ENCODE data around the gene PLK2. TPM values are rescaled to one million over a fixed set of nuclear protein-coding genes. Genes with fewer than 3 reads are reported as not detected.
A peak's percentile ranks its signal among the peaks of the same experiment; 100 is the strongest.

PLK2 gene
- total and polyA plus RNA-seq, 9 donors = 14.7 to 310 (median 41.1) TPM

- H3K27me3 ChIP-seq = no peaks in the 10 kb centered on the region
- no peak for DNase-seq
- no peaks in the 10 kb centered on the region for H3K36me3 ChIP-seq
- H3K27ac ChIP-seq = no peak overlapping the region
- no peak overlapping the region for H3K4me3 ChIP-seq
- TF ChIP-seq, protein P1, sequence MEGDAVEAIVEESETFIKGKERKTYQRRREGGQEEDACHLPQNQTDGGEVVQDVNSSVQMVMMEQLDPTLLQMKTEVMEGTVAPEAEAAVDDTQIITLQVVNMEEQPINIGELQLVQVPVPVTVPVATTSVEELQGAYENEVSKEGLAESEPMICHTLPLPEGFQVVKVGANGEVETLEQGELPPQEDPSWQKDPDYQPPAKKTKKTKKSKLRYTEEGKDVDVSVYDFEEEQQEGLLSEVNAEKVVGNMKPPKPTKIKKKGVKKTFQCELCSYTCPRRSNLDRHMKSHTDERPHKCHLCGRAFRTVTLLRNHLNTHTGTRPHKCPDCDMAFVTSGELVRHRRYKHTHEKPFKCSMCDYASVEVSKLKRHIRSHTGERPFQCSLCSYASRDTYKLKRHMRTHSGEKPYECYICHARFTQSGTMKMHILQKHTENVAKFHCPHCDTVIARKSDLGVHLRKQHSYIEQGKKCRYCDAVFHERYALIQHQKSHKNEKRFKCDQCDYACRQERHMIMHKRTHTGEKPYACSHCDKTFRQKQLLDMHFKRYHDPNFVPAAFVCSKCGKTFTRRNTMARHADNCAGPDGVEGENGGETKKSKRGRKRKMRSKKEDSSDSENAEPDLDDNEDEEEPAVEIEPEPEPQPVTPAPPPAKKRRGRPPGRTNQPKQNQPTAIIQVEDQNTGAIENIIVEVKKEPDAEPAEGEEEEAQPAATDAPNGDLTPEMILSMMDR (IDR thresholded peaks at IDR 0.05) = no peak
- no peak for TF ChIP-seq POLR2A (IDR thresholded peaks at IDR 0.05)
- no peak for TF ChIP-seq EP300 (IDR thresholded peaks at IDR 0.05)
- H3K4me1 ChIP-seq (ENCODE audit: insufficient read depth) = no peaks in the 10 kb centered on the region
- H3K9me3 ChIP-seq = no peaks in the 10 kb centered on the region
- 92 to 100% (median 96%) methylated on average over 1 of the region's 1 CpG for WGBS, 3 donors
- intact Hi-C loops (cut with DNase I) = no loop called here
Measured at GRCh38 chr5:58482536-58482935, 22.6 kb upstream of the PLK2 start.

- no peak for DNase-seq
- no peaks in the 10 kb centered on the region for H3K4me1 ChIP-seq (ENCODE audit: insufficient read depth)
- no peaks in the 10 kb centered on the region for H3K9me3 ChIP-seq
- TF ChIP-seq POLR2A (IDR thresholded peaks at IDR 0.05) = no peak
- no peak for TF ChIP-seq EP300 (IDR thresholded peaks at IDR 0.05)
- TF ChIP-seq, protein P1 (IDR thresholded peaks at IDR 0.05) = no peak
- H3K27ac ChIP-seq = no peak overlapping the region
- no peaks in the 10 kb centered on the region for H3K27me3 ChIP-seq
- H3K4me3 ChIP-seq = no peak overlapping the region
- WGBS, 3 donors = 81 to 82% (median 81%) methylated on average over 6 of the region's 6 CpGs
- intact Hi-C loops (cut with DNase I) = no loop called here
- no peaks in the 10 kb centered on the region for H3K36me3 ChIP-seq
Measured at GRCh38 chr5:58481828-58482227, 21.9 kb upstream of the PLK2 start.

DNA sequence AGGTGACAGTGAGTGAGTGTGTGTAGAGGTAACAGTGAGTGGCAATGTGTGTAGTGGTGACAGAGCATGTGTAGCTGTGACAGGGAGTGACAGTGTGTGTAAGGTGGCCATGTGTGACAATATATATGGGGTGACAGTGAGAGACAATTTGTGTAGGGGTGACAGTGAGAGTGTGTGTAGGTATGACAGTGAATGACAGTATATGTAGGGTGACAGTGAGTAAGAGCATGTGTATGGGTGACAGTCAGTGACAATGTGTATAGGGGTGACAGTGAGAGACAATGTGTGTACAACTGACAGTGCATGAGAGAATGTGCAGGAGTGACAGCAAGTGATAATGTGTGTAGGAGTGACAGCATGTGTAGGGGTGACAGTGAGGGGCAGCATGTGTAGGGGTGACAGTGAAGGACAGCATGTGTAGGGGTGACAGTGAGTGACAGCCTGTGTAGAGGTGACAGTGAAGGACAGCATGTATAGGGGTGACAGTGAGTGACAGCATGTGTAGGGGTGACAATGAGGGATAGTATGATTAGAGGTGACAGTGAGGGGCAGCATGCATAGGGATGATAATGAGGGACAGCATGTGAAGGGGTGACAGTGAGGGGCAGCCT is 21.3 kb upstream of the PLK2 start:
- intact Hi-C loops (cut with DNase I) = no loop called here
- no peaks in the 10 kb centered on the region for H3K9me3 ChIP-seq
- H3K27me3 ChIP-seq = no peaks in the 10 kb centered on the region
- no peak for DNase-seq
- no peak overlapping the region for H3K4me3 ChIP-seq
- no peak for TF ChIP-seq EP300 (IDR thresholded peaks at IDR 0.05)
- TF ChIP-seq, protein P1 (IDR thresholded peaks at IDR 0.05) = no peak
- no peak for TF ChIP-seq POLR2A (IDR thresholded peaks at IDR 0.05)
- H3K36me3 ChIP-seq = no peaks in the 10 kb centered on the region
- no peak overlapping the region for H3K27ac ChIP-seq
- no peaks in the 10 kb centered on the region for H3K4me1 ChIP-seq (ENCODE audit: insufficient read depth)

GRCh38 chr5:58477760-58478376 is 18.0 kb upstream of the PLK2 start:
- 0 to 5% (median 3%) methylated on average over 1 of the region's 1 CpG for WGBS, 3 donors
- TF ChIP-seq EP300 (IDR thresholded peaks at IDR 0.05) = no peak
- TF ChIP-seq, protein P1 (IDR thresholded peaks at IDR 0.05) = peak in 1 of 3 donors; percentile 21
- TF ChIP-seq POLR2A (IDR thresholded peaks at IDR 0.05) = no peak
- intact Hi-C loops (cut with DNase I) = no loop called here

More at GRCh38 chr5:58477760-58478376, 18.0 kb upstream of the PLK2 start:
- Histone ChIP-seq H3K27ac (no peak overlapping the region), H3K9me3 (no peaks in the 10 kb centered on the region), H3K4me3 (no peak overlapping the region), H3K4me1 (ENCODE audit: insufficient read depth) (no peaks in the 10 kb centered on the region), H3K27me3 (no peaks in the 10 kb centered on the region), H3K36me3 (no peaks in the 10 kb centered on the region)
- DNase-seq = no peak
